K562 (cell line): ENCODE data around the gene HRH1. TPM values are rescaled to one million over a fixed set of nuclear protein-coding genes. Genes with fewer than 3 reads are reported as not detected.

Source experiments
- ATAC-seq: fragments of 200-7000 bp; cut with Tn5 transposase; 3 replicates; pipeline ENCODE4 v1.9.1; 2020; ENCODE audit warnings: moderate library complexity
- BruUV-seq: library from RNA; stranded (reverse); fragments of 400-500 nt; replicated peaks from 2 replicates; lab custom pipeline; 2021; lab: Mats Ljungman, UMichigan
- CTCF ChIA-PET: fragments of 300-600 bp; formaldehyde crosslinking; extraction: SDS; loops from one replicate; lab custom pipeline; 2021; ENCODE audit warnings: low intra/inter-chr PET ratio; lab: Yijun Ruan, JAX
- POLR2A ChIA-PET: fragments of 300-600, 350-650 bp; sonication (Branson Sonifier 250); formaldehyde crosslinking; extraction: SDS; loops from one replicate; lab custom pipeline; 2021; ENCODE audit warnings: antibody characterized with exemption, inconsistent platforms; lab: Yijun Ruan, JAX
- DNase-seq, 4 experiments: peaks; one replicate each; pipeline versions ENCODE4 v3.0.0 to v3.0.0-alpha.2; 2011 to 2018; ENCODE audit warnings: low spot score in 3 of 4, mixed read lengths in 3 of 4; ENCODE audit errors: extremely low read depth in 1 of 4
- FAIRE-seq: peaks from 2 replicates; lab custom pipeline; 2011; peaks lifted over from hg19 to GRCh38; lab: Jason Lieb, UNC
- H2AFZ ChIP-seq: 2 replicates; pipeline ENCODE4 v1.6.0; 2011; ENCODE audit warnings: low read depth, low read length, control low read depth, inconsistent platforms
- H3K27ac ChIP-seq: fragments of 200-600 bp; 3 replicates; pipeline ENCODE4 v1.8.0; 2011; ENCODE audit warnings: low read depth, mild to moderate bottlenecking, control low read depth, inconsistent platforms, low read length, moderate library complexity, mixed read lengths; ENCODE audit errors: extremely low read depth
- H3K27me3 ChIP-seq, 2 experiments: fragments of 300-600 bp in 1 of 2; 2 replicates in 1 of 2; 3 replicates in 1 of 2; pipeline versions ENCODE4 v1.6.0 to v1.8.0; 2011; ENCODE audit warnings: inconsistent platforms in 2 of 2, low read length in 2 of 2, mild to moderate bottlenecking in 1 of 2, mixed read lengths in 1 of 2, moderate library complexity in 1 of 2; ENCODE audit not compliant: control insufficient read depth in 2 of 2, insufficient read depth in 2 of 2
- H3K36me3 ChIP-seq: fragments of 300-600 bp; 3 replicates; pipeline ENCODE4 v1.8.0; 2011; ENCODE audit warnings: mild to moderate bottlenecking, low read length, inconsistent platforms; ENCODE audit not compliant: control insufficient read depth, insufficient read depth
- H3K4me1 ChIP-seq, 2 experiments: fragments of 200-600 bp in 1 of 2; replicated peaks in 1 of 2; 2 replicates in 1 of 2; 3 replicates in 1 of 2; pipeline versions ENCODE4 v1.5.1 to v1.8.0; 2011; ENCODE audit warnings: inconsistent platforms in 2 of 2, low read length in 2 of 2, mild to moderate bottlenecking in 1 of 2, mixed read lengths in 1 of 2, moderate library complexity in 1 of 2; ENCODE audit not compliant: control insufficient read depth in 2 of 2, insufficient read depth in 2 of 2
- H3K4me2 ChIP-seq: 2 replicates; pipeline ENCODE4 v1.6.1; 2011; ENCODE audit warnings: low read length, control low read depth, inconsistent platforms, mixed read lengths; ENCODE audit not compliant: insufficient read depth
- H3K4me3 ChIP-seq: fragments of 200-600 bp; sonication (generic), shearing (Covaris generic); 2 replicates; pipeline ENCODE4 v1.5.1; 2016; ENCODE audit warnings: control low read depth, inconsistent platforms
- H3K79me2 ChIP-seq: fragments of 200-600 bp; 3 replicates; pipeline ENCODE4 v1.8.0; 2011; ENCODE audit warnings: low read length, inconsistent platforms; ENCODE audit not compliant: control insufficient read depth, insufficient read depth
- H3K9ac ChIP-seq, 2 experiments: 2 replicates each; pipeline versions ENCODE4 v1.6.0 to v1.6.1; 2011; ENCODE audit warnings: low read depth in 2 of 2, low read length in 2 of 2, control low read depth in 1 of 2, inconsistent platforms in 1 of 2, mild to moderate bottlenecking in 1 of 2, mixed read lengths in 1 of 2; ENCODE audit not compliant: insufficient read depth in 1 of 2
- H3K9me1 ChIP-seq: one replicate; pipeline ENCODE4 v1.6.0; 2011; ENCODE audit warnings: inconsistent platforms, mild to moderate bottlenecking, low read length, moderate library complexity; ENCODE audit not compliant: control insufficient read depth, insufficient read depth
- H3K9me3 ChIP-seq: replicated peaks from 2 replicates; pipeline ENCODE4 v1.5.1; 2011; ENCODE audit warnings: low read depth, low read length, inconsistent platforms; ENCODE audit not compliant: control insufficient read depth, insufficient read depth
- H4K20me1 ChIP-seq: replicated peaks from 2 replicates; pipeline ENCODE4 v1.6.1; 2011; ENCODE audit warnings: low read length, inconsistent platforms, mixed read lengths; ENCODE audit not compliant: control insufficient read depth, insufficient read depth
- KLF13 ChIP-seq: fragments of 450-650 bp; IDR thresholded peaks from 2 replicates; pipeline ENCODE4 v1.6.1; 2016; ENCODE audit warnings: missing genetic modification characterization, low read depth, mild to moderate bottlenecking, missing compliant biosample characterization, moderate library complexity, borderline replicate concordance
- RBM25 ChIP-seq: fragments of 200-400 bp; formaldehyde crosslinking; IDR thresholded peaks from 2 replicates; pipeline ENCODE4 v1.6.1; 2018; ENCODE audit warnings: low read length, low read depth, moderate library complexity; ENCODE audit not compliant: severe bottlenecking
- WGBS: fragments of 100-300 bp; shearing (Covaris generic); methylation state at CpG from one replicate; pipeline ENCODE4 v1.1.6; 2016; ENCODE audit warnings: low coverage, mixed read lengths; ENCODE audit not compliant: insufficient coverage; ENCODE audit errors: missing lambda C conversion rate; 5-methylcytosine and 5-hydroxymethylcytosine counted together
- in situ Hi-C: fragments of 300-500 bp; cut with MboI; formaldehyde crosslinking; loops from 4 replicates; pipeline ENCODE4 v1.15.0; 2018; ENCODE audit warnings: inconsistent platforms, mixed read lengths
- intact Hi-C: fragments of 100-400 bp; cut with micrococcal nuclease; formaldehyde crosslinking; loops from 2 replicates; pipeline ENCODE4 v1.14.2; 2022
- polyA plus RNA-seq, 8 experiments: library from polyadenylated mRNA; depleted of rRNA in 4 of 8; stranded (reverse) in 5 of 8; unstranded in 3 of 8; fragments of >200 nt; fragmentation: Nextera tagmentation in 2 of 8; fragmentation: Illumina TruSeq in 1 of 8; extraction: Ambion mirVana in 2 of 8; extraction: Trizol in 1 of 8; gene quantifications; 2 replicates each; pipeline versions ENCODE4 v1.2.1 to v1.2.3, GENCODE V29; 2011 to 2014; ENCODE audit warnings: inconsistent platforms in 1 of 8, missing spikeins in 1 of 8
- total RNA-seq, 7 experiments: library from RNA; depleted of rRNA in 6 of 7; stranded (reverse); fragments of >200 nt in 6 of 7; fragmentation: Illumina TruSeq in 2 of 7; extraction: Trizol in 2 of 7; gene quantifications; 2 replicates each; pipeline versions ENCODE4 v1.2.1 to v1.2.3, GENCODE V29; 2011 to 2021; ENCODE audit warnings: low replicate concordance in 1 of 7
- TF ChIP-seq, protein P1 (sequence below): fragments of 450-650 bp; formaldehyde crosslinking; IDR thresholded peaks from 2 replicates; pipeline ENCODE4 v1.4.0; 2022; ENCODE audit warnings: missing genetic modification characterization

Gene HRH1
- total and polyA plus RNA-seq, 9 of the 15 experiments (the other 6 are each of a cell fraction or from before 2014, with no cell fraction given), result 0.03 to 0.15 (median 0.06) TPM; not detected in 1

GRCh38 chr3:11199902-11200845 is 45.9 kb downstream of the HRH1 start:
- intact Hi-C loops, result no loop called here
- Histone ChIP-seq H3K9ac (no peak overlapping the region), H3K9me3 (no peaks in the 10 kb centered on the region), H3K27me3 (peaks cover 29 to 55% of the 10 kb centered on the region in 2 experiments; a peak in 4 of 5 replicates), H3K4me1 (no peaks in the 10 kb centered on the region), H3K4me2 (no peak overlapping the region), H3K79me2 (no peaks in the 10 kb centered on the region), H3K27ac (no peak overlapping the region), H2AFZ (no peak overlapping the region), H3K9me1 (no peaks in the 10 kb centered on the region), H3K36me3 (no peaks in the 10 kb centered on the region), H4K20me1 (peaks cover 4% of the 10 kb centered on the region; the same call in 1 of the 2 replicates), H3K4me3 (no peak overlapping the region)
- no TSS peak for BruUV-seq
- CTCF ChIA-PET, result no interaction called here
- ATAC-seq (no peak), DNase-seq (no peak), FAIRE-seq (no peak)
- in situ Hi-C loops, result no loop called here
- no peak for TF ChIP-seq KLF13 (tag)
- TF ChIP-seq RBM25, result peak; percentile 95
- TF ChIP-seq, protein P1, sequence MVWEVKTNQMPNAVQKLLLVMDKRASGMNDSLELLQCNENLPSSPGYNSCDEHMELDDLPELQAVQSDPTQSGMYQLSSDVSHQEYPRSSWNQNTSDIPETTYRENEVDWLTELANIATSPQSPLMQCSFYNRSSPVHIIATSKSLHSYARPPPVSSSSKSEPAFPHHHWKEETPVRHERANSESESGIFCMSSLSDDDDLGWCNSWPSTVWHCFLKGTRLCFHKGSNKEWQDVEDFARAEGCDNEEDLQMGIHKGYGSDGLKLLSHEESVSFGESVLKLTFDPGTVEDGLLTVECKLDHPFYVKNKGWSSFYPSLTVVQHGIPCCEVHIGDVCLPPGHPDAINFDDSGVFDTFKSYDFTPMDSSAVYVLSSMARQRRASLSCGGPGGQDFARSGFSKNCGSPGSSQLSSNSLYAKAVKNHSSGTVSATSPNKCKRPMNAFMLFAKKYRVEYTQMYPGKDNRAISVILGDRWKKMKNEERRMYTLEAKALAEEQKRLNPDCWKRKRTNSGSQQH, result no peak
- POLR2A ChIA-PET, result interaction anchor here (0.6 kb wide), 2 partner anchors 10 to 1514 kb away, joined by 3 to 4 read pairs; no protein-coding TSS in a partner anchor
- 1% methylated on average over 5 of the region's 5 CpGs for WGBS
